ENCODE data around the gene PRR5.

GRCh38 chr22:44684506-44685383 lies 17.3 kb upstream of the PRR5 start:
- TF ChIP-seq POLR2AphosphoS5 (IDR thresholded peaks at IDR 0.05; ENCODE audit: borderline replicate concordance, low read depth, low read length) (no peak), EZH2 (IDR thresholded peaks at IDR 0.05) (no peak), FOXP2 (optimal IDR thresholded peaks at IDR 0.05; ENCODE audit: control extremely low read depth, extremely low read length, insufficient read depth) (no peak)
